Measurements from ENCODE around the gene ALPL. TPM values are rescaled to one million over a fixed set of nuclear protein-coding genes. Genes with fewer than 3 reads are reported as not detected.
"Not testable (repeated sequence)": the region's sequence is repeated elsewhere in the genome, so short reads cannot be mapped to it uniquely, and the experiment has no call there.

Gene ALPL
- total RNA-seq, 4 donors from 2014 or later = 1.6 to 8.6 (median 1.8) TPM

DNA sequence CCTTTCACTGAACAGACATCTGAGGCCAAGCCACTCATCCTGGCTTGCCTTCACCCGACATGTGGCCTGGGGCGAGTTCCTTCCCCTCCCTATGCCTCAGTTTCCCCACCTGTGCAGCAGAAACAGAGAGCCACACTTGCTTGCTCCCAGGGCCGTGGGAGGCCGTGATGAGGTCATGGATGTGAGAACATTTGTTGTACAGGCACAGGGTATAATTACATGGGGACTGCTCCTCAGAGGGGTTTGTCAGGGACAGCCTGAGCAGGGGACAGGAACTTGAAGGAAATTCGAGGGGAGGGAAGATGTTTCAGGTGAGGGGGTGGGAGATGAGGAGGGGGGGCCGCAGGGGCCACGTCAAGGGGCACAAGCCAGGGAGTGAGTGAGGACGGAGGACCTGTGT, 56.1 kb downstream of the ALPL start:
- Histone ChIP-seq H3K4me1 (no peaks in the 10 kb centered on the region), H3K9me3 (no peaks in the 10 kb centered on the region), H3K4me3 (no peak overlapping the region), H3K27me3 (no peaks in the 10 kb centered on the region), H3K27ac (no peak overlapping the region), H3K36me3 (no peaks in the 10 kb centered on the region)
- no peak for TF ChIP-seq POLR2A (IDR thresholded peaks at IDR 0.05)
- no peak for TF ChIP-seq POLR2AphosphoS5 (IDR thresholded peaks at IDR 0.05)
- TF ChIP-seq, protein P1, sequence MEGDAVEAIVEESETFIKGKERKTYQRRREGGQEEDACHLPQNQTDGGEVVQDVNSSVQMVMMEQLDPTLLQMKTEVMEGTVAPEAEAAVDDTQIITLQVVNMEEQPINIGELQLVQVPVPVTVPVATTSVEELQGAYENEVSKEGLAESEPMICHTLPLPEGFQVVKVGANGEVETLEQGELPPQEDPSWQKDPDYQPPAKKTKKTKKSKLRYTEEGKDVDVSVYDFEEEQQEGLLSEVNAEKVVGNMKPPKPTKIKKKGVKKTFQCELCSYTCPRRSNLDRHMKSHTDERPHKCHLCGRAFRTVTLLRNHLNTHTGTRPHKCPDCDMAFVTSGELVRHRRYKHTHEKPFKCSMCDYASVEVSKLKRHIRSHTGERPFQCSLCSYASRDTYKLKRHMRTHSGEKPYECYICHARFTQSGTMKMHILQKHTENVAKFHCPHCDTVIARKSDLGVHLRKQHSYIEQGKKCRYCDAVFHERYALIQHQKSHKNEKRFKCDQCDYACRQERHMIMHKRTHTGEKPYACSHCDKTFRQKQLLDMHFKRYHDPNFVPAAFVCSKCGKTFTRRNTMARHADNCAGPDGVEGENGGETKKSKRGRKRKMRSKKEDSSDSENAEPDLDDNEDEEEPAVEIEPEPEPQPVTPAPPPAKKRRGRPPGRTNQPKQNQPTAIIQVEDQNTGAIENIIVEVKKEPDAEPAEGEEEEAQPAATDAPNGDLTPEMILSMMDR (IDR thresholded peaks at IDR 0.05) = no peak
- TF ChIP-seq EP300 (IDR thresholded peaks at IDR 0.05; ENCODE audit: low read depth) = no peak
- DNase-seq = no peak
- 28 to 50% methylated on average over 4 to 8 of the region's 8 CpGs for WGBS, 2 donors (ENCODE audit: low coverage in 1 of 2)
- in situ Hi-C loops (cut with MboI; ENCODE audit: low pct_ligation_motif_present in 1 of 4, low pct_unique_long_range_greater_than_20kb in 1 of 4, low sequenced_read_pairs in 3 of 4) (no loop called here), intact Hi-C loops (cut with DNase I; ENCODE audit: low total_unique reads) (no loop called here)

DNA sequence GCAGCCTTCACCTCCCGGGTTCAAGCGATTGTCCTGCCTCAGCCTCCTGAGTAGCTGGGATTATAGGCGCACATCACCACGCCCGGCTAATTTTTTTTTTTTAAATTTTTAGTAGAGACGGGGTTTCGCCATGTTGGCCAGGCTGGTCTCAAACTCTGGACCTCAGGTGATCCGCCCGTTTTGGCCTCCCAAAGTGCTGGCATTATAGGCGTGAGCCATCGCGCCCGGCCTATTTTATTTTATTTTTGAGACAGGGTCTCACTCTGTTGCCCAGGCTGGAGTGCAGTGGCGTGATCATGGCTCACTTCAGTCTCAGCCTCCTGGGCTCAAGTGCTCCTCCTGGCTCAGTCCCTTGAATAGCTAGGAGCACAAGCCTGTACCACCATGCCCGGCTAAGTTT, 57.1 kb downstream of the ALPL start:
- in situ Hi-C loops (cut with MboI; ENCODE audit: low pct_ligation_motif_present in 1 of 4, low pct_unique_long_range_greater_than_20kb in 1 of 4, low sequenced_read_pairs in 3 of 4); H3K27ac ChIP-seq; DNase-seq; H3K4me1 ChIP-seq; H3K4me3 ChIP-seq; H3K27me3 ChIP-seq; H3K9me3 ChIP-seq; H3K36me3 ChIP-seq; intact Hi-C loops (cut with DNase I; ENCODE audit: low total_unique reads): not testable (repeated sequence)
- WGBS, 2 donors (ENCODE audit: low coverage in 1 of 2) = 90% methylated on average over 5 to 15 of the region's 15 CpGs

DNA sequence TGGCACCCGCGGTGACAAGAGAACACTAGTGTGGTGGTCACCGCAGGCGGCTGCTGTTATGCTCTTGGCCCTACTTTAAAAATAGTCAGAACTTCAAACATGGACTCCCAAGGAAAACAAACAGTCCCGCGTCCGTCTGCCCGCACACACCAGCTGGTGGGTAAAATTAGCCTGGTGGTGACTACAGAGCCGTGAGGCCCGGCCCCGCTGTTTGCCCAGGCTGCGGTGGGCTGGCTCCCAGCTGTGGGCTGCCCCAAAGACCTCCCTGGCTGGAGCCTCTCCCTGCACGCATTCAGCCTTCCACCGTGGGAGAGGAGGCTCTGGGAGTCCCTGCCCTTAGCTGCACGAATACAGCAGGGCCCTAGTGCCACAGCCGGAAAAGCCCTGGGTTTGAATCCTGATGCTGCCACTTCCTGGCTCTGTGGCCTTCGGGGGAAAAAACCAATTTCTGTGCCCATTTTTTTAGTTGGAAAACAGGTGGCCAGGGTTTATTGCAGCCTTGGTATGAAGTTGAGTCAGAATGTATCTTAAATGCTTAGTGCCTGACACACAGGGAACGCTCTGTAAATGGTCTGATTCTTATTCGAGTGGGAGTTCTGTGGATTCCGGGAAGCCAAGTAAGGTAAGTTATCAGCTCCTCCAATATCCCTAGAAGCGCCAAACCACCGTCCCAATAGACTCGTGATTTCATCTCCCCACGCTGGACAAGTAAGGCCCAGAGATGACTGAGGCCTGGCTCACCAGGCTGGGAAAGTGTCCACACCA, 58.2 kb downstream of the ALPL start:
- Histone ChIP-seq H3K27ac (no peak overlapping the region), H3K9me3 (no peaks in the 10 kb centered on the region), H3K36me3 (no peaks in the 10 kb centered on the region), H3K27me3 (no peaks in the 10 kb centered on the region), H3K4me1 (no peaks in the 10 kb centered on the region), H3K4me3 (no peak overlapping the region)
- no peak for DNase-seq
- in situ Hi-C loops (cut with MboI; ENCODE audit: low pct_ligation_motif_present in 1 of 4, low pct_unique_long_range_greater_than_20kb in 1 of 4, low sequenced_read_pairs in 3 of 4) = no loop called here
- WGBS, 2 donors (ENCODE audit: low coverage in 1 of 2) = 85 to 100% methylated on average over 2 to 24 of the region's 24 CpGs
- TF ChIP-seq, protein P1 (IDR thresholded peaks at IDR 0.05) = no peak
- TF ChIP-seq EP300 (IDR thresholded peaks at IDR 0.05; ENCODE audit: low read depth) (no peak), POLR2A (IDR thresholded peaks at IDR 0.05) (no peak), POLR2AphosphoS5 (IDR thresholded peaks at IDR 0.05) (no peak)
- intact Hi-C loops (cut with DNase I; ENCODE audit: low total_unique reads) = no loop called here

DNA sequence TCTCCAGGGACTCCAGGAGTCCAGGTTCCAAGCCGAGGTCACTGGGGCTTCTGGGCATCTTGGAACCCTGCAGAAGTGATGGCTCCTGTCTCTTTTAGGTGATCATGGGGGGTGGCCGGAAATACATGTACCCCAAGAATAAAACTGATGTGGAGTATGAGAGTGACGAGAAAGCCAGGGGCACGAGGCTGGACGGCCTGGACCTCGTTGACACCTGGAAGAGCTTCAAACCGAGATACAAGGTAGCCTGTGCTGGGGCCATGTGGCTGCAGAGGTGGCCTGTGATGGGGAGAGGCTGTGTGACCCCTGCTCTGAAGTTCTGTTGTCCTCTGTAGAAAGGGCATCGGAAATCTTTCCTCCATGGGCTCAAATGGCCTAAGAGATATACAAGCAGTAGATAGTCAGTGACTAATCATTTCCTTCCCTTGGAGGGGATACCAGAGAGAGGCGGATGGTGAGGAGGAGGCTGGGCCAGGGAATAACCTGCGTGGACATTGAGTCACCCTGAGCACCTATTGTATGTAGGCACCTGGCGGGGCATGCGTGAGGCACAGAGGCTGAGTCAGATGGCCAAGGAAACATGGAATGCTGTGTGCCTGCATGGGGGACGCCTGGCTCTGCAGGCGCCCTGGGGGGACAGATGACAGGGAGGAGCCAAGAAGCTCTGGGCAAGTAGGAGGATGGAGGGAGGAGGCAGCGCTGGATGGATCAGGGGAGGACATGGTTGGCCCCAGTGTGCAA, 59.0 kb downstream of the ALPL start:
- intact Hi-C loops (cut with DNase I; ENCODE audit: low total_unique reads) (no loop called here), in situ Hi-C loops (cut with MboI; ENCODE audit: low pct_ligation_motif_present in 1 of 4, low pct_unique_long_range_greater_than_20kb in 1 of 4, low sequenced_read_pairs in 3 of 4) (no loop called here)
- H3K27ac ChIP-seq = no peak overlapping the region
- H3K27me3 ChIP-seq = no peaks in the 10 kb centered on the region
- 85 to 93% methylated on average over 10 to 15 of the region's 15 CpGs for WGBS, 2 donors (ENCODE audit: low coverage in 1 of 2)
- H3K9me3 ChIP-seq = no peaks in the 10 kb centered on the region
- no peak overlapping the region for H3K4me3 ChIP-seq
- H3K36me3 ChIP-seq = no peaks in the 10 kb centered on the region
- no peaks in the 10 kb centered on the region for H3K4me1 ChIP-seq
- no peak for DNase-seq
- TF ChIP-seq EP300 (IDR thresholded peaks at IDR 0.05; ENCODE audit: low read depth) = no peak
- no peak for TF ChIP-seq POLR2A (IDR thresholded peaks at IDR 0.05)
- TF ChIP-seq, protein P1 (IDR thresholded peaks at IDR 0.05) = no peak
- no peak for TF ChIP-seq POLR2AphosphoS5 (IDR thresholded peaks at IDR 0.05)
